HepG2 (cell line): ENCODE data around the gene BOD1. TPM values are rescaled to one million over a fixed set of nuclear protein-coding genes. Genes with fewer than 3 reads are reported as not detected.

Source experiments
- ARID4A ChIP-seq: sonication (generic); formaldehyde crosslinking; IDR thresholded peaks from 2 replicates; pipeline ENCODE4 v1.5.0; 2020; ENCODE audit warnings: mild to moderate bottlenecking, missing genetic modification reagents, borderline replicate concordance
- BHLHE40 ChIP-seq: IDR thresholded peaks from 2 replicates; pipeline ENCODE4 v1.6.1; 2011; ENCODE audit warnings: low read length, improper control_type of control experiment
- E2F5 ChIP-seq: sonication (generic); formaldehyde crosslinking; conservative IDR thresholded peaks from 2 replicates; pipeline ENCODE4 v1.4.0; 2020; ENCODE audit warnings: missing genetic modification reagents
- GABPB1 ChIP-seq: IDR thresholded peaks from 2 replicates; pipeline ENCODE4 v1.6.1; 2016; ENCODE audit warnings: mild to moderate bottlenecking, missing genetic modification reagents, moderate library complexity, missing compliant biosample characterization
- HBP1 ChIP-seq: IDR thresholded peaks from 2 replicates; pipeline ENCODE4 v1.6.1; 2016; ENCODE audit warnings: low read depth, control low read depth
- KMT2A ChIP-seq: sonication (generic); formaldehyde crosslinking; IDR thresholded peaks from 2 replicates; pipeline ENCODE4 v1.4.0; 2020; ENCODE audit warnings: missing genetic modification reagents
- MIER3 ChIP-seq: IDR thresholded peaks from 2 replicates; pipeline ENCODE4 v1.6.1; 2016; ENCODE audit warnings: missing compliant biosample characterization, borderline replicate concordance
- NR1H2 ChIP-seq: sonication (generic); formaldehyde crosslinking; IDR thresholded peaks from 2 replicates; pipeline ENCODE4 v1.8.1; 2022; ENCODE audit warnings: low read depth, missing genetic modification reagents, borderline replicate concordance
- SP140L ChIP-seq: sonication (generic); formaldehyde crosslinking; IDR thresholded peaks from 2 replicates; pipeline ENCODE4 v1.4.0; 2020; ENCODE audit warnings: missing genetic modification reagents, borderline replicate concordance
- SP2 ChIP-seq: sonication (generic); formaldehyde crosslinking; IDR thresholded peaks from 2 replicates; pipeline ENCODE4 v1.5.1; 2020; ENCODE audit warnings: mild to moderate bottlenecking, missing genetic modification reagents
- SRF ChIP-seq: IDR thresholded peaks from 2 replicates; pipeline ENCODE4 v1.6.1; 2011; ENCODE audit warnings: mild to moderate bottlenecking, low read depth, low read length, moderate library complexity
- TRIM22 ChIP-seq: fragments of 450-650 bp; IDR thresholded peaks from 2 replicates; pipeline ENCODE4 v1.6.1; 2017
- ZFP36L1 ChIP-seq: sonication (generic); formaldehyde crosslinking; IDR thresholded peaks from 2 replicates; pipeline ENCODE4 v1.8.0; 2022; ENCODE audit warnings: mild to moderate bottlenecking, missing genetic modification reagents, moderate library complexity
- ZMYM2 ChIP-seq: sonication (generic); formaldehyde crosslinking; IDR thresholded peaks from 2 replicates; pipeline ENCODE4 v1.8.0; 2022; ENCODE audit warnings: mild to moderate bottlenecking, missing genetic modification reagents
- ZNF331 ChIP-seq: sonication (generic); formaldehyde crosslinking; IDR thresholded peaks from 2 replicates; pipeline ENCODE4 v1.4.0; 2020; ENCODE audit warnings: missing genetic modification reagents
- ZNF354B ChIP-seq: sonication (generic); formaldehyde crosslinking; IDR thresholded peaks from 2 replicates; pipeline ENCODE4 v1.8.0; 2022; ENCODE audit warnings: mild to moderate bottlenecking, missing genetic modification reagents
- ZNF460 ChIP-seq: sonication (generic); formaldehyde crosslinking; IDR thresholded peaks from 2 replicates; pipeline ENCODE4 v1.5.1; 2020; ENCODE audit warnings: missing genetic modification reagents, mild to moderate bottlenecking, borderline replicate concordance
- ZNF501 ChIP-seq: sonication (generic); formaldehyde crosslinking; IDR thresholded peaks from 2 replicates; pipeline ENCODE4 v1.5.1; 2020; ENCODE audit warnings: mild to moderate bottlenecking, moderate library complexity, missing genetic modification reagents
- ZNF672 ChIP-seq: sonication (generic); formaldehyde crosslinking; IDR thresholded peaks from 2 replicates; pipeline ENCODE4 v1.8.1; 2022; ENCODE audit warnings: missing genetic modification reagents
- ZNF776 ChIP-seq: sonication (generic); formaldehyde crosslinking; IDR thresholded peaks from 2 replicates; pipeline ENCODE4 v1.4.0; 2020; ENCODE audit warnings: mild to moderate bottlenecking, missing genetic modification reagents
- ZNF777 ChIP-seq: sonication (generic); formaldehyde crosslinking; IDR thresholded peaks from 2 replicates; pipeline ENCODE4 v1.4.0; 2020; ENCODE audit warnings: missing genetic modification reagents
- polyA plus RNA-seq, 8 experiments: library from polyadenylated mRNA; depleted of rRNA in 3 of 8; stranded (reverse) in 7 of 8; unstranded in 1 of 8; fragments of >200 nt; fragmentation: Illumina TruSeq in 4 of 8; extraction: Trizol in 4 of 8; gene quantifications; 2 replicates each; pipeline versions ENCODE4 v1.2.1 to v1.2.3, GENCODE V29; 2011 to 2016; ENCODE audit warnings: low read depth in 4 of 8, missing spikeins in 1 of 8, mixed read lengths in 1 of 8; ENCODE audit not compliant: insufficient read depth in 1 of 8
- total RNA-seq, 5 experiments: library from RNA; depleted of rRNA; stranded (reverse); fragments of >200 nt; fragmentation: Illumina TruSeq; extraction: Trizol; gene quantifications; 2 replicates each; pipeline ENCODE4 v1.2.3, GENCODE V29; 2016; ENCODE audit warnings: low read depth in 1 of 5

Gene BOD1
- total and polyA plus RNA-seq, 2 of the 13 experiments (the other 11 are each of a cell fraction or from before 2014, with no cell fraction given): 81.5 to 103 TPM

GRCh38 chr5:173616577-173617118 lies at the start of gene BOD1 (continued):
- TF ChIP-seq E2F5: 0 out of 2 replicates have a peak, but pooled peaks have one; percentile 21
- TF ChIP-seq SP140L (CRISPR knock-in tag): no peak
- TF ChIP-seq BHLHE40: peak; percentile 45; the same call in 1 of the 2 replicates
- TF ChIP-seq ZNF777: no peak
- peak; percentile 57; the same call in 1 of the 2 replicates for TF ChIP-seq ARID4A
- TF ChIP-seq GABPB1 (CRISPR knock-in tag): peak; percentile 85
- no peak for TF ChIP-seq ZNF354B (CRISPR knock-in tag)
- no peak for TF ChIP-seq MIER3 (CRISPR knock-in tag)
- TF ChIP-seq ZNF672 (CRISPR knock-in tag): no peak
- no peak for TF ChIP-seq ZMYM2 (CRISPR knock-in tag)
- no peak; the same call in 1 of the 2 replicates for TF ChIP-seq ZNF331 (CRISPR knock-in tag)
- TF ChIP-seq ZNF776 (CRISPR knock-in tag): no peak
- no peak for TF ChIP-seq TRIM22
- TF ChIP-seq NR1H2 (CRISPR knock-in tag): no peak
- TF ChIP-seq KMT2A: 0 out of 2 replicates have a peak, but pooled peaks have one; percentile 33
- TF ChIP-seq ZNF501 (CRISPR knock-in tag): peak; percentile 70; the same call in 1 of the 2 replicates
- TF ChIP-seq ZFP36L1: no peak
- no peak for TF ChIP-seq SP2
- TF ChIP-seq SRF: 0 out of 2 replicates have a peak, but pooled peaks have one; percentile 19
- 0 out of 2 replicates have a peak, but pooled peaks have one; percentile 75 for TF ChIP-seq HBP1 (CRISPR knock-in tag)
- TF ChIP-seq ZNF460 (CRISPR knock-in tag): no peak
